ENCODE results near the gene RAPGEF5. TPM values are rescaled to one million over a fixed set of nuclear protein-coding genes. Genes with fewer than 3 reads are reported as not detected.

RAPGEF5 gene
- total RNA-seq, 2 experiments from 2014 or later = 1.3 to 1.5 TPM

DNA sequence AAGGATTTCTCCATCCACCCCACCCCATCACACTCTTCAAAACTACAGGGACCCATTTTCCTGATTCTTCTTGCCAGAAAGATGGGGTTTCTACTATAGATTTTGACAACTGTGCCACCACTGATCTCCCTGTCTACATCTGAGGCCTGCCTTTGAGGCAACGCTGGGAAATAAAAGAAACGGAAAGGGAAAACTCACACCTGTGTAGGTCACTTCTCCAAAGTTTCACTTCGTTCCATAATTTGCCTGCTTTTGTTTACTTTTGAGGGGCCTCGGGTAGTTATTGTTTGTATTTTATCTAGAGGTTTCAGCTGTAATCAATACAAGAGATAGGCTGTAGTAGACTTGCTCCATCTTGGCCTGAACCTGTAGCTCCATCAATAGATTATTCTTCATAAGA, 56.1 kb downstream of the RAPGEF5 start:
- DNase-seq (no peak), ATAC-seq (no peak)
- Mint-ChIP-seq H3K4me3 (no peak overlapping the region), H3K4me1 (no peaks in the 10 kb centered on the region), H3K9me3 (ENCODE audit: low read depth) (no peaks in the 10 kb centered on the region), H3K36me3 (ENCODE audit: low read depth) (no peaks in the 10 kb centered on the region), H3K27me3 (peaks cover 2% of the 10 kb centered on the region), H3K27ac (no peak overlapping the region)
- ChIA-PET POLR2A (no interaction called here), CTCF (interaction anchor here (0.6 kb wide), 1 partner anchor 158 kb away, joined by 3 read pairs; no protein-coding TSS in a partner anchor)
- intact Hi-C loops (cut with DNase I, micrococcal nuclease) = no loop called here

DNA sequence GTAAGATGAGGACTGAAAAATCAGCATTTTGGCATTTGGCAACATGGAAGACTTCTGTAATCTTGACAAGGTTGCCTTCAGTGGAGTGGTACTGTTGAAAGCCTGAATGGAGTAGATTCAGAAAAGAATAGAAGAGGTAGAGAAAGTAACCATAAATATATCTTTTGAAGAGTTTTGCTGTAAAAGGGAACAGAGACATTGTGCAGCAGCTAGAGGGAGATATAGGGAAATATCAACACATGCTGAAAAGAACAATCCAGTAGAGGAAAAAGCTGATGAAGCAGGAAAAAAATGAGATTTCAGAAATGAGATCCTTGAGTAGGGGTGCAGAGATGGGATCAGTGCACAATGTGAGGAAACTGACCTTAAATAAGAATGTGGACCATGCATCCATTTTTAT, 60.0 kb downstream of the RAPGEF5 start:
- Mint-ChIP-seq H3K9me3 (ENCODE audit: low read depth) (no peaks in the 10 kb centered on the region), H3K27ac (no peak overlapping the region), H3K36me3 (ENCODE audit: low read depth) (no peaks in the 10 kb centered on the region), H3K4me3 (no peak overlapping the region), H3K27me3 (peaks cover 4% of the 10 kb centered on the region), H3K4me1 (peaks cover 9% of the 10 kb centered on the region)
- ATAC-seq (no peak), DNase-seq (no peak)
- ChIA-PET CTCF (no interaction called here), POLR2A (no interaction called here)
- intact Hi-C loops (cut with DNase I, micrococcal nuclease) = loop anchor here (10.0 kb wide), 2 partner anchors 62 to 182 kb away; no protein-coding TSS in a partner anchor

DNA sequence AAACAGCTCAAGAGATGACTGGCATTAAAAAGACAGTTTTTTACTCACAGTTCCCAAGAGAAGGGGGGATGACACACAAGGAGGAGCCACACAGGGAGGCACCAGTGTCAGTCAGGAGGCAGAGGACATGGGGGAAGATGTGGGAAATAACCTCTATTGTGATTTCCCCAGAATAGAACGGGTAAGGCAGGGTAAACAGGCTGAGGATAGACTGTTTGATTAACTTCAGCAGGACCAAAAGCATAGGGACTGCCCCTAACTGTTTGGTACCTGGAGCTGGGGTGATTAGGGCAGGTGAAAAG, 60.7 kb downstream of the RAPGEF5 start:
- Mint-ChIP-seq H3K4me1 (peaks cover 9% of the 10 kb centered on the region), H3K9me3 (ENCODE audit: low read depth) (no peaks in the 10 kb centered on the region), H3K4me3 (no peak overlapping the region), H3K36me3 (ENCODE audit: low read depth) (no peaks in the 10 kb centered on the region), H3K27me3 (peaks cover 4% of the 10 kb centered on the region), H3K27ac (no peak overlapping the region)
- ATAC-seq = peak; percentile 36
- intact Hi-C loops (cut with DNase I, micrococcal nuclease) = loop anchor here (10.0 kb wide), 2 partner anchors 61 to 181 kb away; no protein-coding TSS in a partner anchor
- CTCF ChIA-PET = interaction anchor here (1.3 kb wide), 1 partner anchor 185 kb away, joined by 3 read pairs; no protein-coding TSS in a partner anchor
- DNase-seq = no peak
- POLR2A ChIA-PET = no interaction called here

DNA sequence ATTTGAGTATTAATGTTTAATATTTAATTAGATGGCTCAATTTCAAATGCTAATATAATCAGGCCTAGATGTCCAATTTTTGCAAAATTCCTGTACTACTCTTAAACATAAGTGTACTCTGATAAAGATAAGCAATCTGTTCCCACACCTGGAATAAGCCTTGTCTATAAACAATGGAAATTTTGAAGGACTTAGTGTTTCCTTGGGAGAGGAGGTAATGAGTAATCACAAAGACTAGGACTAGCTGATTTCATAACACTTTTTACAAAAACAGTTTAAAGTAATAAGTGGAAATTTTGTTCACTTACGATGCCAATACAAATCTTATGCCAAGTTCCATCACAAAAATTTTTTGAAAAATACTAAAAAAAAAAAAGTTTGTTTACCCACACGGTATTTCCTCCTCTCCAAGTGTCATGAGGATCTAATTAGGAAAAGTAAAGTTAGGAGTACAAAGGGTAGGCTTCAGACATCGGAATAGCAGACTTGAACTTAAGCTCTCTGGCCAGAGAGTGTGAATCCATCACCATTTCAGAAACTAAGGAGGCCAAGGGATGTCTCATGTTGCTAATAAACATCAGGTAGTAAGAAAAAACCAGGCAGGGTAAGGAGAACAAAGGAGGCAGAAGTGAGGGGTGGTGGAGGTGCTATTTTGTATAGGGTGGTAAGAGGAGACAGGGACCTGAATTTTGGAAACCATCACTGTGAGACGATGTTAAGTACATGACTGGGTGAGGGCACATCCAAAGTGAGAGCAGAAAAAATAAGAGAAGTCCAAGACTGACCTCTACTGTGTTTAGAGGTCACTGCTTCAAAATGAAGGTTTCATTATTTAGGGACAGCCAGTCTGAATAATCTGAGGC, 61.3 kb downstream of the RAPGEF5 start:
- CTCF ChIA-PET = interaction anchor here (1.3 kb wide), 1 partner anchor 185 kb away, joined by 3 read pairs; no protein-coding TSS in a partner anchor
- Mint-ChIP-seq H3K4me1 (peaks cover 9% of the 10 kb centered on the region), H3K4me3 (no peak overlapping the region), H3K27ac (no peak overlapping the region), H3K36me3 (ENCODE audit: low read depth) (no peaks in the 10 kb centered on the region), H3K27me3 (peaks cover 4% of the 10 kb centered on the region), H3K9me3 (ENCODE audit: low read depth) (no peaks in the 10 kb centered on the region)
- DNase-seq = no peak
- ATAC-seq = no peak
- intact Hi-C loops (cut with DNase I, micrococcal nuclease) = loop anchor here (10.0 kb wide), 2 partner anchors 61 to 181 kb away; no protein-coding TSS in a partner anchor
- POLR2A ChIA-PET = no interaction called here

DNA sequence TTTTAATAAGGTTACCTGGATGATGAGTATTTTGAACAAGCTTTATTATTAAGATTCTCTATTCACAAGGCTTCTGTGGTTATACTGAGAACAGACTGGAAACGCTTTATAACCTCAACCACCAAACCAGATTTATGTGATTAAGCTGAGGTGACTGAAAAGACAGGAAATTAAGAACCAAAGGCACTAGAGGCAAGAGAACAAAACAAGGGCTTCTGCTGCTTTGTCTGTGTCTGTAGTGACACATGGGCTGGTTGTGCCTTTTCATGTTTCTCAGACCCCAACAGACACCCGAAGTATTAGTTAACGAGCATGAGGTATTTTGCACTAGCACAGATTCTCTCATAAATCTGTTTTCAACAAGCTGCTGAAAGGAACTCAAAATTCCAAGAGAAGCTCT, 64.4 kb downstream of the RAPGEF5 start:
- H3K4me3 Mint-ChIP-seq = no peak overlapping the region
- H3K27me3 Mint-ChIP-seq = peaks cover 5% of the 10 kb centered on the region
- H3K27ac Mint-ChIP-seq = no peak overlapping the region
- POLR2A ChIA-PET = no interaction called here
- H3K9me3 Mint-ChIP-seq (ENCODE audit: low read depth) = no peaks in the 10 kb centered on the region
- intact Hi-C loops (cut with DNase I, micrococcal nuclease) = loop anchor here (10.0 kb wide), 2 partner anchors 58 to 178 kb away; no protein-coding TSS in a partner anchor
- no peak for DNase-seq
- peak; percentile 44 for ATAC-seq
- CTCF ChIA-PET = interaction anchor here (1.1 to 1.8 kb wide), 2 partner anchors 9 to 183 kb away, joined by 3 to 5 read pairs; no protein-coding TSS in a partner anchor
- H3K36me3 Mint-ChIP-seq (ENCODE audit: low read depth) = no peaks in the 10 kb centered on the region
- peaks cover 9% of the 10 kb centered on the region for H3K4me1 Mint-ChIP-seq

DNA sequence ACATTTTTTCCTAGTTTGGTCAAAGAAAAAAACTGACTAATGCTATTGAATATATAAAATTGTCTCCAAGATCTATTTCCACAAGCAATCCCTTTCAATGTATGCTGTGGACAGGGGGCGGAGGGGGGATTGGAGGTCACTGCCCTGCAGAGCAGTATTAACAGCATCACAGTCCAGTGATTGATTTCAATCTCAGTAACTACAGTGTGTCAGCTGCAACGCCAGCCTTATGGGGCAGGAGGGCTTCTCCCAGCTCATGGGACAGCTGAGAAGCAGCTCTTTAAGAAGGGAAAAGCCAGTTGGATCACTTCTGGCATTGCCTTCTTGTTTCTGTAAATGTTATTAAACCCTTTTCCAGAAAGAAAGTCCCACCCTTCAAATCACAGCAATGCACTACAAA, 65.0 kb downstream of the RAPGEF5 start:
- no peak overlapping the region for H3K4me3 Mint-ChIP-seq
- H3K4me1 Mint-ChIP-seq = peaks cover 9% of the 10 kb centered on the region
- no peak for ATAC-seq
- DNase-seq = no peak
- intact Hi-C loops (cut with DNase I, micrococcal nuclease) = loop anchor here (10.0 kb wide), 2 partner anchors 57 to 177 kb away; no protein-coding TSS in a partner anchor
- peaks cover 5% of the 10 kb centered on the region for H3K27me3 Mint-ChIP-seq
- ChIA-PET CTCF (interaction anchor here (1.1 kb wide), 1 partner anchor 8 kb away, joined by 3 read pairs; no protein-coding TSS in a partner anchor), POLR2A (no interaction called here)
- H3K36me3 Mint-ChIP-seq (ENCODE audit: low read depth) = no peaks in the 10 kb centered on the region
- H3K9me3 Mint-ChIP-seq (ENCODE audit: low read depth) = no peaks in the 10 kb centered on the region
- H3K27ac Mint-ChIP-seq = no peak overlapping the region

DNA sequence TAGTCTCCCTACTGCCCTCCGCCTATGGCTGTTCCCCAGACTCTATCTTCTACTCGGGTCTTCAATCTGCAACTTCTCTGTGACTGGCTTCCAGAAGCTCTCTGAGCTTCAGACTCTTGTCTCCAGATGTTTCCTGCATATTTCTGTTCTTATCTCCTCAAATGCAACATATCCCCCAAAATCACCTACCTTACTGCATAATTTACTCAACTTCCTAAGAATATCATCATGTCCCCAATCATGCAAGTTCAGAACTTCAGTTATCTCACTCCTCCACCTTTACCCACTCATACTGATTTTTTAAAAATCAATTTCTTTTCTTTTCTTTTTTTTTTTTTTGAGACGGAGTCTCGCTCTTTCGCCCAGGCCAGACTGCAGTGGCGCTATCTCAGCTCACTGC, 68.8 kb downstream of the RAPGEF5 start:
- DNase-seq = no peak
- Mint-ChIP-seq H3K27ac (no peak overlapping the region), H3K27me3 (peaks cover 3% of the 10 kb centered on the region), H3K9me3 (ENCODE audit: low read depth) (no peaks in the 10 kb centered on the region), H3K4me3 (no peak overlapping the region), H3K4me1 (peaks cover 8% of the 10 kb centered on the region), H3K36me3 (ENCODE audit: low read depth) (no peaks in the 10 kb centered on the region)
- intact Hi-C loops (cut with DNase I, micrococcal nuclease) = no loop called here
- ChIA-PET POLR2A (no interaction called here), CTCF (no interaction called here)
- ATAC-seq = no peak

DNA sequence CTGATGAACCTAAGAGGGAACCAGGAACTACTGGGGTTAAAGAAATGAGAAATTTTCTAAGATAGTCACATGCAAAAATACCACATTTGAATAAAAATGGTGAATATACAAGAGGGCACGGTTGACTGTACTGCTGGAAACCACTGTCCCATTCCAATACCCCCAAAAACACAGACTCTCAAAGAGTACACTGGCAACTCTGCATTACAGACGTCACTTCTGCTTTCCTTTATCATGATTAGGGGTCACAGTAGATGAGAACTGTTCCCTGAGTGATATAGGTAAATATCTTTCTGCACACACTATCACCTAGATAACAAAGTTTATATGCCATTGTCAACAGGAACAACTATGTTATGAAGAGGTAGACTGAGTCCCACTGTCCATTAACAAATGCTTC, 69.5 kb downstream of the RAPGEF5 start:
- POLR2A ChIA-PET = no interaction called here
- CTCF ChIA-PET = no interaction called here
- H3K9me3 Mint-ChIP-seq (ENCODE audit: low read depth) = no peaks in the 10 kb centered on the region

DNA sequence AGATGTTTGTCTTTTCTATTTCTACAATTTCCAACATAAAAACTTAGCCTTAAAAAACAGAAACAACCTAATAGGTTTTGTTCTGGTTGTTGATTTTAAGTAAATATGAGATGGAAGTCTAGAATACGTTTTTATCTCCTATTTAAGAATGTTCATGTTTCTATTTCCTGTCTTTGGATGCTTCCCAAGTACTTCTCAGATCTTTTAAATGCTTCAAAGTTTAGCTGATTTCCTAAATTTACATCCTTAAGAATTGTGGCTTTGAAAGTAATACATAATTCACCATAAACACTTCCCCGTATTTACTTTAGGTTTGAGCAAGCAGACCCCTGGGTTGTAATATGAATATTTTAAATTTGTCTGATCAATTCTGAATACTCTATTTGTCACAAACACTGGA, 70.5 kb downstream of the RAPGEF5 start:
- POLR2A ChIA-PET = no interaction called here
- H3K36me3 Mint-ChIP-seq (ENCODE audit: low read depth) = no peaks in the 10 kb centered on the region
- H3K27ac Mint-ChIP-seq = no peak overlapping the region
- no peaks in the 10 kb centered on the region for H3K4me1 Mint-ChIP-seq
- peaks cover 3% of the 10 kb centered on the region for H3K27me3 Mint-ChIP-seq
- H3K9me3 Mint-ChIP-seq (ENCODE audit: low read depth) = no peaks in the 10 kb centered on the region
- no peak overlapping the region for H3K4me3 Mint-ChIP-seq
- no peak for ATAC-seq
- CTCF ChIA-PET = no interaction called here
- intact Hi-C loops (cut with DNase I, micrococcal nuclease) = no loop called here
- no peak for DNase-seq

More for the DNA sequence above, 69.5 kb downstream of the RAPGEF5 start:
- DNase-seq (no peak), ATAC-seq (no peak)
- Mint-ChIP-seq H3K4me1 (peaks cover 2% of the 10 kb centered on the region), H3K4me3 (no peak overlapping the region), H3K27me3 (peaks cover 3% of the 10 kb centered on the region), H3K27ac (no peak overlapping the region), H3K36me3 (ENCODE audit: low read depth) (no peaks in the 10 kb centered on the region)
- intact Hi-C loops (cut with DNase I, micrococcal nuclease) = no loop called here

DNA sequence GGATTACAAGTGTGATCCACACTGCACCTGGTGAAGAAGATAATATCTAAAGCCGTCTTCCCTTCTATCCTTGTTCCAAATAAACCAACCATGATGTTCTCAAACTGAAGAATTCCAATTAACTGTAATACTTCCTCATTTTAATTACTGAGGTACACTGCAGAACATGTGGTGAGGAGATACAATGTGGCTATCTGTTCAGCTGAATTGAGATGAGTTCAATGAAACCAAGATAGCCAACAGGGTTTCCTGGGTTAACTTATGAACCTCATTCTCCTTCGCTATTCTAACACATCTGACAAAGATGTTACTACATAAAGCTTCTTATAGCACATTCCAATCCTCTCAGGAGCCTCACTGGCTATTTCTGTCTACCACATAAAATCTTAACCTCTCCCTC, 75.5 kb downstream of the RAPGEF5 start:
- H3K27me3 Mint-ChIP-seq = no peaks in the 10 kb centered on the region
- ChIA-PET POLR2A (no interaction called here), CTCF (interaction anchor here (0.7 kb wide), 1 partner anchor 295 kb away, joined by 3 read pairs; no protein-coding TSS in a partner anchor)
- intact Hi-C loops (cut with DNase I, micrococcal nuclease) = no loop called here
- H3K9me3 Mint-ChIP-seq (ENCODE audit: low read depth) = no peaks in the 10 kb centered on the region
- no peak overlapping the region for H3K4me3 Mint-ChIP-seq
- ATAC-seq = no peak
- H3K4me1 Mint-ChIP-seq = no peaks in the 10 kb centered on the region
- H3K27ac Mint-ChIP-seq = no peak overlapping the region
- no peaks in the 10 kb centered on the region for H3K36me3 Mint-ChIP-seq (ENCODE audit: low read depth)
- DNase-seq = no peak

DNA sequence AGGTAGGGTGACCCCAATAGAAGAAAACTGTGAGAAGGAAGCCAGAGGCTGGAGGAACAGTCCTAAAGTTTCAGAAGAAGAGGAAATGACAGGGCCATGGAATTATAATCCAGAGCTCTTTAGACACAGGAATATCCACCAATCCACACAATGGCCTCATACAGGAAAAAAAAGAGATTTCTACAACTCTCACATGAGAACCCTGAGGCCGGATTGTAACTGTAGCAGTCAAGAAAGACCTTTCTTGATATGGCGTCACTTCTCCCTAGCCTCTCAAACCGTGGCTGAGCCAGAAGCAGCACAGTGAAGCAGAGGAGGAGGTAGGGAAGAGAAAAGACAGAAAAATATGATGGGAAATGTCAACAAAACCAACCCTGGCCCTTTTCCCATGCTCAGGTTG, 76.9 kb downstream of the RAPGEF5 start:
- intact Hi-C loops (cut with DNase I, micrococcal nuclease) = no loop called here

DNA sequence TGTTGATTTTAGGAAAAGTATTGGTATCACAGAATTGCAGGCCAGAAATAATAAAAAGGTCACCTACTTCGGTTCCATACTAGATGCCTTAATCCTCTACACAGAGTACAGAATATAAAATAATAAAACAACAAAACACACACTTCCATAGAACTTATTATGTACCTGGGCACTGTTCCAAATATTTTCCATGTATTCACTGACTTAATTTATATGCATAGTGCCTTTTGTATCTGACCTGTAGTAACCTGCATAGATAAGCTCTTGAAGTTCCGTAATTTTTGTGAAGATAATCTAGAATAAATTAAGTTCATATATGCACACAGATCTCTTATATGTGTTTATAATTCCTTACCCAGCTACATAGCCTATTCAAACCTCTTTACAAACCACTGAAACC, 78.3 kb downstream of the RAPGEF5 start:
- Mint-ChIP-seq H3K27ac (no peak overlapping the region), H3K9me3 (ENCODE audit: low read depth) (no peaks in the 10 kb centered on the region), H3K4me1 (no peaks in the 10 kb centered on the region), H3K4me3 (no peak overlapping the region), H3K36me3 (ENCODE audit: low read depth) (no peaks in the 10 kb centered on the region), H3K27me3 (no peaks in the 10 kb centered on the region)
- intact Hi-C loops (cut with DNase I, micrococcal nuclease) = no loop called here
- DNase-seq = no peak
- ChIA-PET POLR2A (no interaction called here), CTCF (interaction anchor here (1.2 kb wide), 1 partner anchor 29 kb away, joined by 3 read pairs; no protein-coding TSS in a partner anchor)
- ATAC-seq = no peak

More for the DNA sequence above, 76.9 kb downstream of the RAPGEF5 start:
- Mint-ChIP-seq H3K36me3 (ENCODE audit: low read depth) (no peaks in the 10 kb centered on the region), H3K27me3 (no peaks in the 10 kb centered on the region), H3K4me1 (no peaks in the 10 kb centered on the region), H3K4me3 (no peak overlapping the region), H3K27ac (no peak overlapping the region), H3K9me3 (ENCODE audit: low read depth) (no peaks in the 10 kb centered on the region)
- DNase-seq (no peak), ATAC-seq (no peak)
- ChIA-PET CTCF (no interaction called here), POLR2A (no interaction called here)

All from activated CD4-positive, alpha-beta T cell treated with anti-CD3 and anti-CD28 coated beads for 36 hours (primary cell).